DMS153 (cell line): ENCODE measurements around the gene ULK4.
"Not testable (repeated sequence)": the region's sequence is repeated elsewhere in the genome, so short reads cannot be mapped to it uniquely, and the experiment has no call there.

Experiments
- DNase-seq: peaks from one replicate; lab custom pipeline; 2025; lab: John Stamatoyannopoulos, UW

The ULK4 gene

DNA sequence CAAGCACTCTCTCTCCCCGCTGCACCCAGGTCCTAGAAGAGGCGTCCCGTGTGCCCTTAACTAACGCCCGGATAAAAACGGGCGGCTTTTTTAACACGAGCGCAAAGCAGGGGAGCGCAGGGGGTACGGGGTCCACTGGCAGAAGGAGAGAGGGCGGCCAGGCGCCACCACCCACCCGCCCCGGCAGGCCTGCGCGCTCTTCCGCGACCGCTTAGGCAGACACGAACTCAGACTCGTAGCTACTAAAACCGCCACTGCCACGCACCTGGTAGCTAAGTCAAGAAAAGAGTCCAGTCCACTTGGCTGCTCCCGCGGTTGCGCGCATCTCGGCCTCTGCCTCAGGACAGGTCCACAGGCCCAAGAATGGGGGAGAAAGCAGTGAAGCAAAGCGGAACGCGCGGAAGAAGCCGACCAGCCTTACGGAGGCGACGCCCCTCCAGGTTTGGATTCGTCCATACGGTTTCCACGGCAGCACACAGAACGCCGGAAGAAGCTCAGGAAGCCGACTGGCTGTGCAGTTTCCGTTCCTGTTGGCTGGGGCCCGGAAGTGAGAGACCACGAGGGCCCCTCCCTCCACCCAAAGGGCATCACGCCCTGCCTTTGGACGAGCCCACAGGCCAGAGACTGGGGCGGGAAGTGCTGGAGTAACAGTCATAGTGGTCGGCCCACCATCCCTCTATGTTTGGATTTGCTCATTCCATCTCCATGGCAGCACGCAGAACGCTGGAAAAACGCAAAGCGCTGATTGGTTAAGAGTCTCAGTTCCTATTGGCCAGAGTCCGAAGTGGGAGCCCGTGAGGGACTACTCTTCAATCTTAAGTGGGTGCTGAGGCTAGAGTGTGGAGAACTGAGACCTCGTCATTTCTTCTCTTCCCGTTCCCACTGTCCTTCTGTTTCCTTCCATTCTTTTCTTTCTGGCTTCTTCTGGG lies at the start of gene ULK4:
Gene ULK4 (minus strand): TSS at position 353 of the 929 bp plus-strand sequence. CDS start 7,344 bp downstream, outside the sequence.
- peak; percentile 90 for DNase-seq

DNA sequence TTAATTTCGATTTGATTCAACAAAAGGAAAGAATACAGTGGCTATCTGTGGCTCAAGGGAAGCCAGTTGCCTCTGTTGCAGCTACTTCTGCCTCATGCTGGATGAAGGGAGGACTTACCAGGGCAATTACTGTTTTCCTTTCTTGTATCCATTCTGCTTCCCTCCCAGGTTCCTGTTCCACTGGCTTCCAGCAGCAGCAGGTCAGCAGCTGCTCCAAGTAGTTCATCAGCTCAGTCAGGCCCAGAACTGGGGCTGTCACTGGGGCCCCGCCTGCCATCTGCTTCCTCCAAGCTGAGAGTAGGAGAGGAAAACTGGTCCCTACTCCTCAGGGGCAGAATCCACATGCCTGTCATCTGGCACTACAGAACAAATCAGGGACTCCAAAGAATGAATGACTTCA lies 48.6 kb upstream of the ULK4 start:
- no peak for DNase-seq

DNA sequence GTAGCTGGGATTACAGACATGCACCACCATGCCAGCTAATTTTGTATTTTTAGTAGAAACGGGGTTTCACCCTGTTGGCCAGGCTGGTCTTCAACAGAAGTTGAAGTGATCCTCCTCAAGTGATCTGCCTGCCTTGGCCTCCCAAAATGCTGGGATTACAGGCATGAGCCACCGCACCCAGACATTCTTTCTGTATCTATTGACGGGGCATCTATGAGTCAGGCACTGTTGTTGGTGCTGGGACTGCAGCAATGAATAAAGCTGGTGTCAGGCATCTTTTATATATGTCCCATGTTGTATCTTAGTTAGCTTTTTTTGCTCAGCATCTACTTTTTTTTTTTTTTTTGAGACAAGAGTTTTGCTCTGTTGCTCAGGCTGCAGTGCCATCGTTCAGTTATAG lies 47.6 kb upstream of the ULK4 start:
- no peak for DNase-seq

DNA sequence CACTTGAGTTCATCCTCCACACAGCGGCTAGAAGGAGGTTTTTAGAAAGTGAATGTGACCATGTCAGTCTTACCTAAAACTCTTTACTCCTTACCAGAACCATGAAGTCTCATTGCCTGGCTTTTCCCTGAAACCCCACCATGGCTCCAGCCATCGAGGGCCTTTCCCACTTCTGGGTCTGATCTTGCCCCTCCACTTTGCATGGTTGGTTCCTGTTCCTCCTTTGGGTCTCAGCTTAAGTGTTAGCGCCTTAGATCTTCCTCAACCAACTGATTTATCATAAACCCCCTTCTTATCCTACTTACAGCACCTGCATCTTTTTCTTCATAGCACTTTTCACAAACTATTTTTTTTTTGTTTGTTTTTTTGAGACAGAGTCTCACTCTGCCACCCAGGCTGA lies 45.9 kb upstream of the ULK4 start:
- no peak for DNase-seq

DNA sequence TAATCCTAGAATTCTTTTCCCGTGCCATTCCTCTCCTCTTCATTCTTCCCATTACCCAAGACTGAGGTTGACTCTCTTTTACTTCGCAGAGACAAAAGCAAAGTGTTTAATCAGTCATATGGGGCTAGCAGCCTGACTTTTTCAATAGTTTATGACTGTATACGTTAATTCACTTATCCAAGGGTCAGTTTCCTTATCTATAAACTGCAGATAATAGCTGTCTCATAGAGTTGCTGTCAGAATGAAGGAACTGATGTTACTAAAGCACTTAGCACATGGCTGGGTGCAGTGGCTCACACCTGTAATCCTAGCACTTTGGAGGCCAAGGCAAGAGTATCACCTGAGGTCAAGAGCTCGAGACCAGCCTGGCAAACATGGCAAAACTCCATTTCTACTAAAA lies 43.5 kb upstream of the ULK4 start:
- no peak for DNase-seq

DNA sequence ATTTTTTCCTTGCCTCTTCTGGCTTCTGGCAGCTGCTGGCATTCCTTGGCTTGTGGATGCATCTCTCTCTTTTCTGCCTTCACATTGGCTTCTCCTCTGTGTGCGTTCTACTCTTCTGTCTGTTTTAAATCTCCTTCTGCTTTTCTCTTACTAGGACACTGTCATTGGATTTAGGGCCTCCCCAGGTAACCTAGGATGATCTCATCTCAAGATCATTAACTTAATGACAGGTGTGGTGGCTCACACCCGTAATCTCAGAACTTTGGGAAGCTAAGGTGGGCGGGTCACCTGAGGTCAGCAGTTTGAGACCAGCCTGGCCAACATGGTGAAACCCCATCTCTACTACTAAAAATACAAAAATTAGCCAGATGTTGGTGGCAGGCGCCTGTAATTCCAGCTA lies 40.9 kb upstream of the ULK4 start:
- DNase-seq: no peak

DNA sequence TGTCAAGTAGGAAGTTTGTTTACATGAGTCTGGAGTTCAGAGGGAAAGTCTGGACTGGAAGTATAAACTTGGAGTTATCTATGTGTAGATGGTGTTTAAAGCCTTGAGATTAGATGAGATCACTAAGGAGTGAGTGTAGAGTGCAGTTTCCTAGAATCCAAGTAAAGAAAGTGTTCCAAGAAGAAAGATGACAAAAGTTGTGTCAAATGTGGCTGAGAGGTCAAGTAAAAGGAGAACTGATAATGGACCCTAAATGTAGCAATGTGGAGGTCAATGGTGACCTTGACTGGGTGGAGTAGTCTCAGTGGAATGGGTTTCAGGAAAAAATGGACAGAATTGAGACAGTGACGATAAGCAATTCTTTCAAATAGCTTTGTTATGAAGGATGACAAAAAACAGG lies 39.9 kb upstream of the ULK4 start:
- DNase-seq: no peak

DNA sequence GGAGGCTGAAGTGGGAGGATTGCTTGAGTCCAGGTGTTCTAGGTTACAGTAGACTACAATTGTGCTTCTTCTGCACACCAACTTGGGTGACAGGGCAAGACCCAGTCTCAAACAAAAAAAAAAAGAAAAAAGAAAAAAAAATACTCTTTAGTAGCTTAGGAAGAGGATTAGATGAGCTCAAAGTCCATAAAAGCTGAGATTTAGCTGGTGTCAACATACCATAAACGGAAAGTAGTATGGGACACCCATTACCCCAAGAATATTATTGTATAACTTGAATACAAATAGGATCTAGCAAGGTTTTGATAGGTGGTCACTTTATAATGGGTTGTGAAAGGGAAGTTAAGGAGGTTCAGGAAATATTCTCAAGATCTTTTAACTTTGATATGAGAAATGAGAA lies 38.0 kb upstream of the ULK4 start:
- DNase-seq: no peak

DNA sequence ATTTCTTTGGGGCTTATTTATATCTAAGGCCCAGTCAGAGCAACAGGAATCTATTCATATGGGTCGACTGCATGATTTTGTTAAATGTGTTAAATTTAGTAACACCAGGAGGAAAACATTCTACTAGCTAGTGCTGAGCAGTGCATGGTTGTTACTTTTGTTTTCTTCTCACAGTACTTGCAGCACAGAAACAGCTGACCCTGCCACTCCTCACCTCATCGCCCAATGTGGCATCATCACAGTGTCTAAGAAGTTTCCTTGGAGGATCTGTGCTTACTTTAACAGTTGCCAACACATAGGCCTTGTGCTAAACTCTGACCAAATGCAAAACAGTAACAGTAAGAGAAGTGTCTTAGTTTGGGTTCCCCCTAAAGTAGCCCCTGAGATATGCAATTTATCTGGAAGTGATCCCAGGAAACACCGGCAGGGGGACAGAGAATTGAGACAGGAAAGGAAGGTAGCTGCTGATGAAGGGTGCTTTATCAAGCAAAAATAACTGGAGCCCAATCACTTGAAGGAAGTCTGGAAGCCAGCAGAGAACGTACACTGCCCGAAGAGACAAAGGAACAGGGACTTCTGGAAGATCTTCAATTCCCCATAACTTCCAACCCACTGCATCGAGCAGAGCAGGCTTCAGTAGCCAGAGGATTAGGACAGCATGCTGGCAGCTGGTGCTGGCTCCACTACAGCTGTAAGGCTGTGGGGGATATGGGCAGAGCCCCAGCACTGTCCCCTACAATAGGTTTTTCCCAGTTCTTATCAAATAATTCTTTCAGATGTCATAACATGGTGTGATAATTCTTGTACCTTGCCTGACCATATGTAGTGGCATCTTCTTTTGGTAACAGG lies 36.0 kb upstream of the ULK4 start:
- no peak for DNase-seq

DNA sequence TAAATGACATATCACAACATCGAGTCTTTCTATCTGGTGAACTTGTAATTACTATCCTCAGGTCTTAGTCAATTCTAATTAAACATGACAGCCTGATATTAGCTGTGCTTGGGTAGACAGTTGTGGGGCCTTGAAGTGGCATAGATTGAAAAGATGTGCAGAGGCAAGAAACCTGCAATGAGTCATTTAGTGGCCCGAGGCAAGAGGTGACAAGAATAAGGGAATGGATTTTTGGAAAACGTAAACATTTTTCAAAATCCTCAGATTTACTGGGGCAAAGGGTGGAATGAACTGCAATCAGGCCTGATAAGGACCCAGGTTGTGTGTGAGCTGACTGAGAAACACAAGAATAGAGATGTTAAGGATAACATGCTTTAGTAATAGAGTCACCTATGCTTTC lies 29.5 kb upstream of the ULK4 start:
- no peak for DNase-seq

DNA sequence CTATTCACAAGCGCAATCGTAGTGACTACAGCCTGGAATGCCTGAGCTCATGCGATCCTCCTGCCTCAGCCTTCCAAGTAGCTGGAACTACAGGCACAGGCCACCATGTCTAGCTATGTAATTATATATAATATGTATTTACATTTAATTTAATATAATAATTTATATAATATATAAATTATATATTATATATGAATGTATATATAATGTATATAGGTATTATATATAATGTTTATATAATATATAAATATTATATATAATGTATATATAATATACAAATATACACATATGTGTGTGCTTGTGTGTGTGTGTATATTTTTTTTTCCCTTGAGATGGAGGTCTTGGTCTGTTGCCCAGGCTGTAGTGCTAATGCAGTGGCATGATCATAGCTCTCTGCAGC lies 27.6 kb upstream of the ULK4 start:
- DNase-seq: no peak

DNA sequence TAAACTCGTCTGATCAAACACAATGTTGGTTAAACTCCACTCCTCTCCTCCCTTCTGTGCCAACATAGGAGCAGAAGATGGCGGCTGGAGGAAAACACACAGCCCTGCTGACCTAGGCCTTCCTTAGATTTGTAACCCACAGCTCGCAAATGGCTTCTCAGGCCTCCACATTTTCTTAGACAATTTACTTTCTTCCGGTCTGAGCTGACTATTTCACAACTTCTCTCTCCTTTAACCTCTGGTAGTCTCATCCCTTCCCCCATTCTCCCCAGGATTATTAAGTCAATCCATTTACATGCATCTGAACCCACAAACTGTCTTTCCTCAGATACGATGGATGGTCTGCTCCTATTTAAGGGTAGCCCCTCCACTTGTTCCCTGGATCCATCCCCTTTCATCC lies 25.7 kb upstream of the ULK4 start:
- DNase-seq: no peak

DNA sequence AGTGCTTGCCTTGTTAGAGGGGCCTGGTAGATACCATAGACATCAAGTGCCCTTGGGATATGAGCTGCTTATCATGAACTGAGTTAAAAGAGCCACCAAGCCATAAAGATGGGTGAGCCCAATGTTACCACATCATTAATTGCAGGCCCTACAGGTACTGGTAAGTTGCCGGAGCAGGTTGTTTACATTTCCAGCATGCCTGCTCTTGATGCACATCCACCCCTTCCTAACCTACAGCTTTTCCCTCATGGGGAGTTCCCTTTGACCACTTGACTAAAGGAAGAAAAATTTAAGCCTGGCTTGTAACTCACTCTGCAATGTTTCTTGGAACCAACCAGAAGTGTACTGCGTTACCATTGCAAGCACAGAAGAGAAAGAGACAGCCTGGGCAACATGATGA lies 24.7 kb upstream of the ULK4 start:
- no peak for DNase-seq

DNA sequence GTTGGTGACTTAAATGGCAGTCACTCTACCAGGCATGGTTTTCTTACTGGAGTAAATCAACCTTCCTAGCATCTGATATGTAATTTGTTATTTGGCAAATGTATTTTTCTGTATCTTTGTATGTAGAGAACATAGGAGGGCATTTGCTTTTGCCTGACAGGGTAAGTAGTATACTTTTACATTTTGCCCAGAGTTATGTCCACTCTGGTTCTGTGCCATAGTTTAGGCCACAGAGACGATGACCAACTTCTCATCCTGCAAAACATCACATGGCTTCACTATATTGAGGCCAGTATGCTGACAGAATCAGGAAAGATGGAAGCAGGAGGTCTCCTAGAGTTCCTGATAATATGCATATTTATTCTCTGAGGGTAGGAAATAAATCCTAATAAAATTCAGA lies 23.1 kb upstream of the ULK4 start:
- DNase-seq: no peak

DNA sequence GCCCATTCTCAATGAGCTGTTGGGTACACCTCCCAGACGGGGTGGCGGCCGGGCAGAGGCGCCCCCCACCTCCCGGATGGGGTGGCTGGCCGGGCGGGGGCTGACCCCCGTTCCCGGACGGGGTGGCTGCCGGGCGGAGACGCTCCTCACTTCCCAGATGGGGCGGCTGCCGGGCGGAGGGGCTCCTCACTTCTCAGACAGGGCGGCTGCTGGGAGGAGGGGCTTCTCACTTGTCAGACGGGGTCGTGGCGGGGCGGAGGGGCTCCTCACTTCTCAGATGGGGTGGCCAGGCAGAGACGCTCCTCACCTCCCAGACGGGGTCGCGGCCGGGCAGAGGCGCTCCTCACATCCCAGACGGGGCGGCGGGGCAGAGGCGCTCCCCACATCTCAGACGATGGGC lies 21.2 kb upstream of the ULK4 start:
- DNase-seq: not testable (repeated sequence)

DNA sequence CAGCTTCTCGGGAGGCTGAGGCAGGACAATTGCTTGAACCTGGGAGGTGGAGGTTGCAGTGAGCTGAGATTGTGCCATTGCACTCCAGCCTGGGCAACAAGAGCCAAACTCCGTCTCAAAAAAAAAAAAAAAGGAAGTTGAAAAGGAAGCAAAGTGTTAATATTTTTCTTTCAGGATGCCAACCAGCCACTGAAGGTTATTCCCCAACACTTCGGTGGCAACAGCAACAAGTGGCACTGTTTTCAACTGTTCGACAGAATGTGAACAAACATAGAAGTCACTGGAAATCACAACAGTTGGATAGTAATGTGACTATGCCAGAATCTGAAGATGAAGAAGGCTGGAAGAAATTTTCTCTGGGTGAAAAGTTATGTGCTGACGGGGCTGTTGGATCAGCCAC lies 15.5 kb upstream of the ULK4 start:
- not testable (repeated sequence) for DNase-seq

DNA sequence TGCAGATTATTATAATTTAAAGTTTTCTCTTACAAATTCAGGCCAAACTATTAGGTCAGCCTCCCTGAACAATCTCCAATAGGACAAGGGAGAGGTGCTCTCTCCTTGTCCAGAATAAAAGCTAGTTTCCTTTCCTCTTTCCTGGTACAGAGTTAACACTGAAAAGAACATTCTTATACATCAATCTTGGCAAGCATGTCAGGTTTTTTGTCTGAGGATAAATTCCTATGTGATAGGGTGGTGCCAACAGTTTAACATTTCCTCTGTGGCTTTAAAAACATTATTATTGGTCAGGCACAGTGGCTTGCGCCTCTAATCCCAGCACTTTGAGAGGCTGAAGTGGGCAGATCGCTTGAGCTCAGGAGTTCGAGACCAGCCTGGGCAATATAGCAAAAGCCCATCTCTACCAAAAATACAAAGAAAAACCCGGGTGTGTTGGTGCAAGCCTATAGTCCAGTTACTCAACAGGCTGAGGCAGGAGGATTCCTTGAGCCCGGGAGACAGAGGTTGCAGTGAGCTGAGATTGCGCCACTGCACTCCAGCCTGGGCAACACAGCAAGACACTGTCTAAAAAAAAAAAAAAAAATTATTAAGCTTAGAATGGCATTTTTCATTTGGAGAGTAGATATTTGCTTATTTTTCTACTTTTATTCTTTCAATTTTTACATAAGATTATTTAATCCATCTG lies 13.7 kb upstream of the ULK4 start:
- no peak for DNase-seq

DNA sequence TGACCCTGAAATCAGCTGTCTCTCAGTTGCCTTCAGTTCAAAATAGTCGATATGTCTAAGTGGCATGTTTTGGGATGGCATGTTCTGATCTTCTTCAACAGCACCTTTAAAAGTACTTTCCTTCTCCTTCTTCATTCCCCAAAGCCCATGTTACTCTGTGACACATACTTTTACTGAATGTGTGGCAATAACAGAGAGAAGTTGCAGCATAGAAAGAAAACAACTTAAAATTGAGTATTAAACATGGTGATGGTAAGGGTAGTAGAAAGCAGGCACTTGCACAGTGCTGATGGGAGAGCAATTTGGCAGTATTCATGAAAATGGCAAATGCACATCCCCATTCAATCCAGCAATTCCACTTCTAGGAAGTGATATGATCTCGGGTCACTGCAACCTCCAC lies 12.3 kb upstream of the ULK4 start:
- no peak for DNase-seq

DNA sequence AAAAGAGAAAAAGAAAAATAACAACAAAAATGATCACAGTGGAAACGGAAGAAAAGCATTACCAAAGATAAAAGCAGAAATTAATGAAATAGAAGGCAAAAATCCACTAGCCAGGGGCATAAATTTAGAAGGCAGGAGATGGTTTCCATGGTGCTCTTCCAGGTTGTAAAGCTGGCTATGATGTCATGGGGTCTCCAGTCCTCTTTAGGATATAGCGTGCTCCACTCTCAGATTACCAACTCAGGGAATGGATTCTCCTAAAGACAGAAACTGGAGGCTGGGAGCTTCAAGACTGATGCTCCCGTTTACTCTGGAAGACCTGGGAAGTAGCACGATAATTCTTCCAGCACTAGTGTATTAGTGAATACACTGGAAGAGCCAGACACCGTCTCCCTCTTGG lies 10.9 kb upstream of the ULK4 start:
- DNase-seq: no peak

DNA sequence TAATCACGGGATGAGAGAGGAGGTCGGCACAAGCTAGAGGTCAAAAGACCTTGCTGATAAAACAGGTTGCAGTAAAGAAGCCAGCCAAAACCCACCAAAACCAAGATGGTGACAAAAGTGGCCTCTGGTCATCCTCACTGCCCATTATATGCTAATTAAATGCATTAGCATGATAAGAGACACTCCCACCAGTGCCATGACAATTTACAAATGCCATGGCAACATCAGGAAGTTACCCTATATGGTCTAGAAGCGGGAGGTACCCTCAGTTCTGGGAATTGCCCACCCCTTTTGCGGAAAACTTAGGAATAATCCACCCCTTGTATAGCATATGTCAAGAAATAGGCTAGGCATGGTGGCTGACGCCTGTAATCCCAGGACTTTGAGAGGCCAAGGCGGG lies 4.3 kb upstream of the ULK4 start:
- DNase-seq: no peak

DNA sequence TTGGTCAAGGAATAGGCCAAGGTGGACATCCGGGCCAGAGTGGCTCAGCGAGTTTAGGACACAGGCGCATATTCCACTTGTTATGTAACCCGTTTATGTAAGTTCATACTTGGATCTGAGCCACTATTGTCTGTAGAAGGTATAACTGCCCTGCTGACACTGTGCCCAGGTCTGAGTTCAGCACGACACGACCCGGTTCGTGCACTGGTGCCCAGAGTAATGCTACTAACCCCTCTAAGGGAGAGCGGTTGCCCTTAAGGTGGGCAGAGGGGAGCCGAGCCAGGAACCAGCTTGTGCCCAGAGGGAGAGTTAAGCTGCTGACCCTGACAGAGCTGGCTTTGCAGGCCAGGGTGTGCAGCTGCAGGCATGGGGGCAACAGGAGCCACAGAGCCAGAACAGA lies 1.9 kb upstream of the ULK4 start:
- DNase-seq: no peak
